H1 (cell line): Measurements from ENCODE around the gene SPOCK2. TPM values are rescaled to one million over a fixed set of nuclear protein-coding genes. Genes with fewer than 3 reads are reported as not detected.

Experiments used
- CTCF ChIA-PET: fragments of 300-600 bp; sonication (Branson Sonifier 250); formaldehyde crosslinking; loops from one replicate; lab custom pipeline; 2021; ENCODE audit not compliant: partially characterized antibody; lab: Charles Lee
- POLR2A ChIA-PET: fragments of 300-600 bp; sonication (Branson Sonifier 250); formaldehyde crosslinking; loops from one replicate; lab custom pipeline; 2021; ENCODE audit warnings: inconsistent platforms; ENCODE audit not compliant: partially characterized antibody; lab: Charles Lee
- DNase-seq, 2 experiments: peaks; one replicate each; pipeline versions ENCODE4 v3.0.0 to v3.0.0-alpha.2; 2010 to 2022; ENCODE audit warnings: low spot score in 2 of 2, low read depth in 1 of 2, mixed read lengths in 1 of 2
- FAIRE-seq: peaks from 2 replicates; lab custom pipeline; 2011; peaks lifted over from hg19 to GRCh38; lab: Jason Lieb, UNC
- H2AFZ ChIP-seq: 2 replicates; pipeline ENCODE4 v1.8.1; 2012; ENCODE audit warnings: low read length, inconsistent platforms
- H2AK5ac ChIP-seq: 2 replicates; pipeline ENCODE4 v1.6.1; 2013; ENCODE audit warnings: low read depth, low read length
- H2BK120ac ChIP-seq: replicated peaks from 2 replicates; pipeline ENCODE3; 2013; ENCODE audit warnings: low read depth, low read length, inconsistent platforms
- H2BK12ac ChIP-seq: 2 replicates; pipeline ENCODE4 v1.6.1; 2013; ENCODE audit warnings: low read depth, low read length
- H2BK15ac ChIP-seq: 2 replicates; pipeline ENCODE4 v1.6.1; 2013; ENCODE audit warnings: low read length
- H2BK20ac ChIP-seq: 2 replicates; pipeline ENCODE4 v1.6.1; 2013; ENCODE audit warnings: low read length
- H2BK5ac ChIP-seq: 2 replicates; pipeline ENCODE4 v1.6.1; 2013; ENCODE audit warnings: low read depth, low read length
- H3K14ac ChIP-seq: 2 replicates; pipeline ENCODE4 v1.6.1; 2013; ENCODE audit warnings: inconsistent platforms; ENCODE audit not compliant: insufficient read length
- H3K18ac ChIP-seq: 2 replicates; pipeline ENCODE4 v1.6.1; 2013; ENCODE audit warnings: low read length; ENCODE audit errors: extremely low read depth
- H3K23ac ChIP-seq: 2 replicates; pipeline ENCODE4 v1.6.1; 2013; ENCODE audit warnings: inconsistent platforms; ENCODE audit not compliant: insufficient read length
- H3K23me2 ChIP-seq: 2 replicates; pipeline ENCODE4 v1.6.1; 2013; ENCODE audit warnings: low read depth, low read length
- H3K27ac ChIP-seq: 2 replicates; pipeline ENCODE4 v1.6.1; 2011; ENCODE audit warnings: low read depth, low read length, inconsistent platforms
- H3K27me3 ChIP-seq, 4 experiments: replicated peaks in 1 of 4; 1 replicate in 1 of 4; 2 replicates in 3 of 4; pipeline versions ENCODE4 v1.6.1 to v1.8.1; 2011 to 2013; ENCODE audit warnings: low read length in 3 of 4, mild to moderate bottlenecking in 3 of 4, inconsistent platforms in 2 of 4, mixed read lengths in 2 of 4, moderate library complexity in 1 of 4; ENCODE audit not compliant: control insufficient read depth in 3 of 4, insufficient read depth in 3 of 4; ENCODE audit errors: extremely low read depth in 1 of 4
- H3K36me3 ChIP-seq, 4 experiments: 2 replicates each; pipeline versions ENCODE4 v1.6.1 to v1.8.1; 2011 to 2013; ENCODE audit warnings: mild to moderate bottlenecking in 4 of 4, low read length in 3 of 4, moderate library complexity in 2 of 4, control low read depth in 1 of 4, inconsistent platforms in 1 of 4; ENCODE audit not compliant: insufficient read depth in 4 of 4, control insufficient read depth in 2 of 4
- H3K4ac ChIP-seq: replicated peaks from 2 replicates; pipeline ENCODE3; 2013; ENCODE audit warnings: low read length, low read depth, mixed read lengths, inconsistent platforms; ENCODE audit not compliant: insufficient read length
- H3K4me1 ChIP-seq, 4 experiments: replicated peaks in 1 of 4; 1 replicate in 1 of 4; 2 replicates in 3 of 4; pipeline versions ENCODE4 v1.6.1 to v1.8.1; 2011 to 2013; ENCODE audit warnings: low read length in 3 of 4, inconsistent platforms in 2 of 4, mixed read lengths in 1 of 4; ENCODE audit not compliant: insufficient read depth in 4 of 4, control insufficient read depth in 3 of 4
- H3K4me2 ChIP-seq, 2 experiments: 2 replicates each; pipeline versions ENCODE4 v1.6.1 to v1.8.1; 2011 to 2013; ENCODE audit warnings: low read depth in 2 of 2, low read length in 2 of 2, control low read depth in 1 of 2, inconsistent platforms in 1 of 2, mild to moderate bottlenecking in 1 of 2; ENCODE audit not compliant: insufficient read depth in 1 of 2
- H3K4me3 ChIP-seq, 4 experiments: fragments of 200-600, 300-600 bp in 1 of 4; sonication (generic), shearing (Covaris generic), sonication (Bioruptor Twin) in 1 of 4; 2 replicates each; pipeline versions ENCODE4 v1.5.1 to v1.8.1; 2011 to 2016; ENCODE audit warnings: low read length in 4 of 4, low read depth in 3 of 4, control low read depth in 2 of 4, inconsistent platforms in 2 of 4, mild to moderate bottlenecking in 2 of 4, mixed read lengths in 1 of 4, moderate library complexity in 1 of 4; ENCODE audit not compliant: insufficient read depth in 2 of 4; ENCODE audit errors: extremely low read depth in 1 of 4
- H3K56ac ChIP-seq: replicated peaks from 2 replicates; pipeline ENCODE3; 2013; ENCODE audit warnings: low read depth, mild to moderate bottlenecking, mixed read lengths, low read length, inconsistent platforms; ENCODE audit not compliant: insufficient read length
- H3K79me1 ChIP-seq: 2 replicates; pipeline ENCODE4 v1.6.1; 2013; ENCODE audit warnings: low read depth, low read length, control low read depth
- H3K79me2 ChIP-seq, 2 experiments: 2 replicates each; pipeline versions ENCODE4 v1.6.1 to v1.8.1; 2012 to 2013; ENCODE audit warnings: low read length in 2 of 2, mild to moderate bottlenecking in 2 of 2, inconsistent platforms in 1 of 2; ENCODE audit not compliant: insufficient read depth in 2 of 2, control insufficient read depth in 1 of 2
- H3K9ac ChIP-seq, 4 experiments: replicated peaks in 1 of 4; 1 replicate in 1 of 4; 2 replicates in 3 of 4; pipeline versions ENCODE4 v1.6.1 to v1.8.1; 2011 to 2013; ENCODE audit warnings: low read depth in 3 of 4, low read length in 3 of 4, control low read depth in 2 of 4, mild to moderate bottlenecking in 2 of 4, moderate library complexity in 2 of 4, inconsistent platforms in 1 of 4; ENCODE audit errors: extremely low read depth in 1 of 4
- H3K9me3 ChIP-seq, 2 experiments: 2 replicates each; pipeline versions ENCODE4 v1.6.1 to v1.8.1; 2012 to 2013; ENCODE audit warnings: mild to moderate bottlenecking in 2 of 2, moderate library complexity in 2 of 2, control low read depth in 1 of 2, inconsistent platforms in 1 of 2, low read depth in 1 of 2, low read length in 1 of 2, mixed read lengths in 1 of 2; ENCODE audit not compliant: insufficient read depth in 2 of 2
- H4K20me1 ChIP-seq, 2 experiments: replicated peaks in 1 of 2; 2 replicates each; pipeline versions ENCODE3 to v1.8.1; 2011 to 2013; ENCODE audit warnings: inconsistent platforms in 2 of 2, low read length in 2 of 2, mild to moderate bottlenecking in 1 of 2; ENCODE audit not compliant: insufficient read depth in 2 of 2, control insufficient read depth in 1 of 2
- H4K5ac ChIP-seq: 2 replicates; pipeline ENCODE4 v1.6.1; 2013; ENCODE audit warnings: low read length, low read depth, mixed read lengths, inconsistent platforms; ENCODE audit not compliant: insufficient read length
- H4K8ac ChIP-seq: 2 replicates; pipeline ENCODE4 v1.8.0; 2013; ENCODE audit warnings: mild to moderate bottlenecking, moderate library complexity, low read length, inconsistent platforms; ENCODE audit not compliant: insufficient read depth; ENCODE audit errors: extremely low read depth
- H4K91ac ChIP-seq: replicated peaks from 2 replicates; pipeline ENCODE3; 2013; ENCODE audit warnings: low read length, mixed read lengths, inconsistent platforms; ENCODE audit not compliant: insufficient read length
- CBX5 ChIP-seq: fragments of 300-800, 300-1000 bp; sonication (generic); IDR thresholded peaks from 2 replicates; pipeline ENCODE4 v1.7.1; 2016; ENCODE audit warnings: antibody characterized with exemption, low read length, low read depth
- CBX8 ChIP-seq: fragments of 300-800, 300-1000 bp; sonication (generic); IDR thresholded peaks from 2 replicates; pipeline ENCODE4 v1.7.1; 2016; ENCODE audit warnings: low read depth, low read length, borderline replicate concordance
- CHD1 ChIP-seq: IDR thresholded peaks from 2 replicates; pipeline ENCODE4 v1.6.1; 2012; ENCODE audit warnings: low read depth, low read length, improper control_type of control experiment
- EP300 ChIP-seq, 2 experiments: IDR thresholded peaks; 1 replicate in 1 of 2; 2 replicates in 1 of 2; pipeline ENCODE4 v1.6.1; 2011 to 2012; ENCODE audit warnings: low read depth in 2 of 2, low read length in 2 of 2, mild to moderate bottlenecking in 2 of 2, borderline replicate concordance in 1 of 2, inconsistent platforms in 1 of 2, moderate library complexity in 1 of 2
- MAFK ChIP-seq: IDR thresholded peaks from 2 replicates; pipeline ENCODE4 v1.6.1; 2012; ENCODE audit warnings: low read depth, mild to moderate bottlenecking, improper control_type of control experiment, low read length
- NRF1 ChIP-seq: IDR thresholded peaks from 2 replicates; pipeline ENCODE4 v1.6.1; 2011; ENCODE audit warnings: mild to moderate bottlenecking, low read depth, low read length, improper control_type of control experiment
- RFX5 ChIP-seq: IDR thresholded peaks from 2 replicates; pipeline ENCODE4 v1.6.1; 2011; ENCODE audit warnings: low read depth, low read length, improper control_type of control experiment, borderline replicate concordance
- TEAD4 ChIP-seq: IDR thresholded peaks from 2 replicates; pipeline ENCODE4 v1.6.1; 2012; ENCODE audit warnings: low read depth, low read length, inconsistent platforms, mixed read lengths
- WGBS, 2 experiments: shearing (Covaris generic) in 1 of 2; methylation state at CpG; one replicate each; pipeline versions ENCODE4 v1.1.6 to v1.1.7; 2013 to 2015; ENCODE audit warnings: low lambda C conversion rate in 2 of 2, mixed read lengths in 2 of 2, inconsistent platforms in 1 of 2, low coverage in 1 of 2, missing lambda C conversion rate in 1 of 2; ENCODE audit not compliant: insufficient replicate concordance in 2 of 2, insufficient coverage in 1 of 2, insufficient read length in 1 of 2; ENCODE audit errors: extremely low coverage in 1 of 2, missing lambda C conversion rate in 1 of 2; 5-methylcytosine and 5-hydroxymethylcytosine counted together
- polyA plus RNA-seq, 7 experiments: library from polyadenylated mRNA; depleted of rRNA in 3 of 7; stranded (reverse) in 5 of 7; unstranded in 2 of 7; fragments of >200 nt in 5 of 7; fragments of 200-250 nt in 2 of 7; gene quantifications; 1 replicate in 5 of 7; 2 replicates in 1 of 7; 4 replicates in 1 of 7; pipeline versions ENCODE4 v1.2.1 to v1.2.3, GENCODE V29; 2011 to 2013; ENCODE audit warnings: missing spikeins in 2 of 7, mixed read lengths in 2 of 7
- total RNA-seq: library from RNA; stranded (reverse); fragmentation: NEBNext Ultra II Directional; extraction: Animal tissue kit (Norgen Biotek cat#: 25700); gene quantifications from 2 replicates; pipeline ENCODE4 v1.2.1, GENCODE V29; 2021

The SPOCK2 gene
- total and polyA plus RNA-seq, 2 of the 8 experiments (the other 6 are each of a cell fraction or from before 2014, with no cell fraction given), result 1.5 to 1.9 TPM

GRCh38 chr10:72030762-72031543 lies 57.4 kb downstream of the SPOCK2 start:
- no peak overlapping the region for H3K27ac ChIP-seq
- no peak overlapping the region for H4K8ac ChIP-seq
- POLR2A ChIA-PET, result interaction anchor here (1.4 kb wide), 1 partner anchor 17 kb away, joined by 4 read pairs; no protein-coding TSS in a partner anchor
- TF ChIP-seq NRF1 (no peak), EP300 (IDR thresholded peaks at IDR 0.05; ENCODE audit: borderline replicate concordance in 1 of 2, low read depth in 2 of 2, low read length in 2 of 2) (peak in 1 of 2 experiments; percentile 82; a peak in 1 of 3 replicates), CBX5 (no peak), CBX8 (no peak), MAFK (no peak), CHD1 (no peak), TEAD4 (no peak), RFX5 (no peak)
- no peaks in the 10 kb centered on the region for H3K79me1 ChIP-seq
- no peak overlapping the region for H3K9ac ChIP-seq
- WGBS, 2 experiments, result 92% methylated on average over 19 of the region's 19 CpGs; no CpG with 5 or more reads in 1 of the 2 experiments
- H2BK15ac ChIP-seq, result no peak overlapping the region
- no peaks in the 10 kb centered on the region for H3K9me3 ChIP-seq
- no peak overlapping the region for H3K4me3 ChIP-seq
- H3K56ac ChIP-seq, result no peak overlapping the region
- no peak overlapping the region for H2BK120ac ChIP-seq
- no peak overlapping the region; the same call in 1 of the 2 replicates for H3K18ac ChIP-seq
- no peak overlapping the region for H3K4ac ChIP-seq
- no peak overlapping the region for H2AFZ ChIP-seq
- H2AK5ac ChIP-seq, result no peak overlapping the region
- H2BK5ac ChIP-seq, result no peak overlapping the region
- H3K79me2 ChIP-seq, result no peaks in the 10 kb centered on the region
- no peak for DNase-seq
- no peak overlapping the region for H3K14ac ChIP-seq
- H4K91ac ChIP-seq, result no peak overlapping the region
- no peak for FAIRE-seq
- no peak overlapping the region for H2BK20ac ChIP-seq
- no peak overlapping the region for H2BK12ac ChIP-seq
- H3K4me2 ChIP-seq, result no peak overlapping the region
- no peaks in the 10 kb centered on the region for H3K23me2 ChIP-seq
- H3K23ac ChIP-seq, result no peak overlapping the region
- CTCF ChIA-PET, result interaction anchor here (0.5 to 2.3 kb wide), 11 partner anchors 13 to 672 kb away, joined by 3 to 13 read pairs (median 4); no protein-coding TSS in a partner anchor
- H4K20me1 ChIP-seq, result no peaks in the 10 kb centered on the region
- H3K36me3 ChIP-seq, result no peaks in the 10 kb centered on the region
- 0 out of 7 replicates have a peak, but pooled peaks cover 0 to 2% (median 0%) of the 10 kb centered on the region in 4 experiments for H3K27me3 ChIP-seq
- no peak overlapping the region for H4K5ac ChIP-seq
- no peaks in the 10 kb centered on the region; a peak in 1 of 7 replicates for H3K4me1 ChIP-seq
